ENCODE data around the gene SYCE3.
A peak's percentile ranks its signal among the peaks of the same experiment; 100 is the strongest.

Gene SYCE3

DNA sequence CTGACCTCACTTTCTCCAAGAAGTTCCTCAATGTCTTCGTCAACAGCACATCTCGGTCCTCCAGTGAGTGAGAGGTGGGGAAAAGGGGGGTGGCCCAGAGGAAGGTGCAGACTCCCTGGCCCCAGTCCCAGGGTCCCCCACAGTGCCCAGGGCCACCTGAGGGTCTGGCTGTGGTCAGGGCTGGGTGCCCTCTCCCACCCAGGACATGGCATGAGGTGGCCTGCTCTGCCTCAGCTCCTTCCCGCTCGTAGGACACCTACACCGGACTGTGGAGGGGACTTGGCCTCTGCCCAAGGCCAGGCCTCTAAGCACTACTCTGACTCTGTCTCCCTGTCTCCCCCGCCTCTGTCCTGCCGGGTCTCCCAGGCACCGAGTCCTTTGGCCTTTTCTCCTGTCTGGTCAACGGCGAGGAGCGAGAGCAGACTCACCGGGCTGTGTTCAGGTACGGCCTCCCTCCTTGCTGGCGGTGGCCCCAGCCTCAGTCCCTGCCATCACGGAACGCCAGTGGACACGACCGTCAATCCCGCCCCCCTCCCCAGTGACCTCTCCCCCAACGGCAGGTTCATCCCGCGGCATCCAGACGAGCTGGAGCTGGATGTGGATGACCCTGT lies 42.4 kb upstream of the SYCE3 start (continued):
- TF ChIP-seq ZBTB10 (tag by site-specific recombination; IDR thresholded peaks at IDR 0.05): no peak
- no peak for TF ChIP-seq ZNF211 (tag by site-specific recombination; IDR thresholded peaks at IDR 0.05; ENCODE audit: low read depth)

- Histone ChIP-seq H3K4me1 (ENCODE audit: control insufficient read depth, insufficient read depth, low read length) (0 out of 2 replicates have a peak, but pooled peaks cover 3% of the 10 kb centered on the region), H3K9me3 (ENCODE audit: control insufficient read depth, insufficient read depth, low read depth, low read length) (no peaks in the 10 kb centered on the region), H3K4me3 (ENCODE audit: low read depth, low read length) (no peak overlapping the region), H3K27ac (ENCODE audit: extremely low read depth, low read depth, low read length) (no peak overlapping the region), H3K36me3 (ENCODE audit: control insufficient read depth in 2 of 2, insufficient read depth in 1 of 2, low read length in 2 of 2) (peaks cover 0 to 64% of the 10 kb centered on the region in 2 experiments; a peak in 1 of 3 replicates)
- ChIA-PET CTCF (no interaction called here), POLR2A (no interaction called here)
- TF ChIP-seq, protein P1, sequence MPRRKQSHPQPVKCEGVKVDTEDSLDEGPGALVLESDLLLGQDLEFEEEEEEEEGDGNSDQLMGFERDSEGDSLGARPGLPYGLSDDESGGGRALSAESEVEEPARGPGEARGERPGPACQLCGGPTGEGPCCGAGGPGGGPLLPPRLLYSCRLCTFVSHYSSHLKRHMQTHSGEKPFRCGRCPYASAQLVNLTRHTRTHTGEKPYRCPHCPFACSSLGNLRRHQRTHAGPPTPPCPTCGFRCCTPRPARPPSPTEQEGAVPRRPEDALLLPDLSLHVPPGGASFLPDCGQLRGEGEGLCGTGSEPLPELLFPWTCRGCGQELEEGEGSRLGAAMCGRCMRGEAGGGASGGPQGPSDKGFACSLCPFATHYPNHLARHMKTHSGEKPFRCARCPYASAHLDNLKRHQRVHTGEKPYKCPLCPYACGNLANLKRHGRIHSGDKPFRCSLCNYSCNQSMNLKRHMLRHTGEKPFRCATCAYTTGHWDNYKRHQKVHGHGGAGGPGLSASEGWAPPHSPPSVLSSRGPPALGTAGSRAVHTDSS (tag by site-specific recombination; IDR thresholded peaks at IDR 0.05): peak; percentile 32; the same call in 1 of the 2 replicates
- TF ChIP-seq ZIC2 (tag by site-specific recombination; IDR thresholded peaks at IDR 0.05): no peak
These were observed 41.7 kb upstream of the SYCE3 start for GRCh38 chr22:50604256-50605001.

DNA sequence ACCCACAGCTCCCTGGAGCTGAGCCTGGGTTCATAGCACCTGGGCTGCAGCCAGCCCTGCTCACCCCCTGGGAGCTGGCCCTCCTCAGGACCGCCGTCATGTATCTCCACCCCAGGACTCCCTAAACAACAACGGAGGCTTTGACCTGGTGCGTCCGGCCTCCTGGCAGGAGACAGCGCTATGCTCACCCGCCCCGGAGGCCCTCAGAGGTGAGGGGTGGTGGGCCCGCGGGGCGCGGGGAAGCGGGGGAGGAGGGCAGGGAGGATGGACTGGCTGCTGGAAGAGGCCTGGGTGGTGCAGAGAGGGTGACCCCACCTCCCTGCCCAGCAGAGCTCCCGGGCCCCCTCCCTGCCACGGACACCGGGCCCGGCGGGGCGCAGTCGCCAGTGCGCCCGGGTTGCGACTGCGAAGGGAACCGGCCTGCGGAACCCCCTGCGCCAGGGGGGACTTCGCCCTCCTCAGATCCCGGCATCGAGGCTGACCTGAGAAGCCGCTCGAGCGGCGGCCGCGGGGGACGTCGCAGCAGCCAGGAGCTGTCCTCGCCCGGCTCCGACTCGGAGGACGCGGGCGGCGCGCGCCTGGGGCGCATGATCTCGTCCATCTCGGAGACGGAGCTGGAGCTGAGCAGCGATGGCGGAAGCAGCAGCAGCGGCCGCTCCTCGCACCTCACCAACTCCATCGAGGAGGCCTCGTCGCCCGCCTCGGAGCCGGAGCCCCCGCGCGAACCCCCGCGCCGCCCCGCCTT lies 41.0 kb upstream of the SYCE3 start:
- Histone ChIP-seq H3K4me1 (ENCODE audit: control insufficient read depth, insufficient read depth, low read length) (0 out of 2 replicates have a peak, but pooled peaks cover 3% of the 10 kb centered on the region), H3K27ac (ENCODE audit: extremely low read depth, low read depth, low read length) (no peak overlapping the region), H3K36me3 (ENCODE audit: control insufficient read depth in 2 of 2, insufficient read depth in 1 of 2, low read length in 2 of 2) (peaks cover 0 to 58% of the 10 kb centered on the region in 2 experiments; a peak in 1 of 3 replicates), H3K4me3 (ENCODE audit: low read depth, low read length) (no peak overlapping the region), H3K9me3 (ENCODE audit: control insufficient read depth, insufficient read depth, low read depth, low read length) (no peaks in the 10 kb centered on the region)
- CTCF ChIA-PET: interaction anchor here (0.5 kb wide), 1 partner anchor 128 kb away, joined by 3 read pairs; no protein-coding TSS in a partner anchor
- POLR2A ChIA-PET: no interaction called here
- no peak for TF ChIP-seq ZBTB17 (tag by site-specific recombination; IDR thresholded peaks at IDR 0.05)
- TF ChIP-seq, protein P2, sequence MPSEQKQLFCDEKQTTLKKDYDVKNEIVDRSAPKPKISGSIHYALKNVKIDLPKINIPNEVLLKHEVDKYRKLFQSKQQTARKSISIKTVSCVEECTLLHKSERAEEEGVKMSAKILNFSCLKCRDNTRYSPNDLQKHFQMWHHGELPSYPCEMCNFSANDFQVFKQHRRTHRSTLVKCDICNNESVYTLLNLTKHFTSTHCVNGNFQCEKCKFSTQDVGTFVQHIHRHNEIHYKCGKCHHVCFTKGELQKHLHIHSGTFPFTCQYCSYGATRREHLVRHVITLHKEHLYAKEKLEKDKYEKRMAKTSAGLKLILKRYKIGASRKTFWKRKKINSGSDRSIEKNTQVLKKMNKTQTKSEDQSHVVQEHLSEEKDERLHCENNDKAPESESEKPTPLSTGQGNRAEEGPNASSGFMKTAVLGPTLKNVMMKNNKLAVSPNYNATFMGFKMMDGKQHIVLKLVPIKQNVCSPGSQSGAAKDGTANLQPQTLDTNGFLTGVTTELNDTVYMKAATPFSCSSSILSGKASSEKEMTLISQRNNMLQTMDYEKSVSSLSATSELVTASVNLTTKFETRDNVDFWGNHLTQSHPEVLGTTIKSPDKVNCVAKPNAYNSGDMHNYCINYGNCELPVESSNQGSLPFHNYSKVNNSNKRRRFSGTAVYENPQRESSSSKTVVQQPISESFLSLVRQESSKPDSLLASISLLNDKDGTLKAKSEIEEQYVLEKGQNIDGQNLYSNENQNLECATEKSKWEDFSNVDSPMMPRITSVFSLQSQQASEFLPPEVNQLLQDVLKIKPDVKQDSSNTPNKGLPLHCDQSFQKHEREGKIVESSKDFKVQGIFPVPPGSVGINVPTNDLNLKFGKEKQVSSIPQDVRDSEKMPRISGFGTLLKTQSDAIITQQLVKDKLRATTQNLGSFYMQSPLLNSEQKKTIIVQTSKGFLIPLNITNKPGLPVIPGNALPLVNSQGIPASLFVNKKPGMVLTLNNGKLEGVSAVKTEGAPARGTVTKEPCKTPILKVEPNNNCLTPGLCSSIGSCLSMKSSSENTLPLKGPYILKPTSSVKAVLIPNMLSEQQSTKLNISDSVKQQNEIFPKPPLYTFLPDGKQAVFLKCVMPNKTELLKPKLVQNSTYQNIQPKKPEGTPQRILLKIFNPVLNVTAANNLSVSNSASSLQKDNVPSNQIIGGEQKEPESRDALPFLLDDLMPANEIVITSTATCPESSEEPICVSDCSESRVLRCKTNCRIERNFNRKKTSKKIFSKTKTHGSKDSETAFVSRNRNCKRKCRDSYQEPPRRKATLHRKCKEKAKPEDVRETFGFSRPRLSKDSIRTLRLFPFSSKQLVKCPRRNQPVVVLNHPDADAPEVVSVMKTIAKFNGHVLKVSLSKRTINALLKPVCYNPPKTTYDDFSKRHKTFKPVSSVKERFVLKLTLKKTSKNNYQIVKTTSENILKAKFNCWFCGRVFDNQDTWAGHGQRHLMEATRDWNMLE (tag by site-specific recombination; conservative IDR thresholded peaks at IDR 0.05; ENCODE audit: low read depth): no peak
- TF ChIP-seq ZNF521 (tag by site-specific recombination; IDR thresholded peaks at IDR 0.05): no peak
- no peak for TF ChIP-seq ZNF488 (tag by site-specific recombination; IDR thresholded peaks at IDR 0.05)
- no peak for TF ChIP-seq ZNF324 (tag by site-specific recombination; IDR thresholded peaks at IDR 0.05)
- no peak for TF ChIP-seq ZSCAN16 (tag by site-specific recombination; IDR thresholded peaks at IDR 0.05)
- TF ChIP-seq OVOL3 (tag by site-specific recombination; IDR thresholded peaks at IDR 0.05): no peak
- TF ChIP-seq, protein P1 (tag by site-specific recombination; IDR thresholded peaks at IDR 0.05): no peak
- no peak for TF ChIP-seq ZBTB44 (tag by site-specific recombination; IDR thresholded peaks at IDR 0.05)
